Neural crest cell (in vitro differentiated cells): ENCODE measurements around the gene SMARCA2. TPM values are rescaled to one million over a fixed set of nuclear protein-coding genes. Genes with fewer than 3 reads are reported as not detected.

Experiments
- DNase-seq: peaks from one replicate; pipeline ENCODE4 v3.0.0; 2021; ENCODE audit warnings: low read depth, mixed read lengths, low spot score
- H3K27ac Mint-ChIP-seq: one replicate; pipeline ENCODE4 v1.8.0; 2021; ENCODE audit warnings: mild to moderate bottlenecking, mixed read lengths; ENCODE audit not compliant: unreplicated experiment
- H3K27me3 Mint-ChIP-seq: 2 replicates; pipeline ENCODE4 v1.8.0; 2021; ENCODE audit warnings: low read depth, mild to moderate bottlenecking, mixed read lengths
- H3K36me3 Mint-ChIP-seq: 2 replicates; pipeline ENCODE4 v1.8.0; 2021; ENCODE audit warnings: low read depth, mild to moderate bottlenecking, mixed read lengths
- H3K4me1 Mint-ChIP-seq: 2 replicates; pipeline ENCODE4 v1.8.0; 2021; ENCODE audit warnings: mixed read lengths
- H3K4me3 Mint-ChIP-seq: one replicate; pipeline ENCODE4 v1.8.0; 2021; ENCODE audit warnings: mild to moderate bottlenecking, mixed read lengths
- H3K9me3 Mint-ChIP-seq: 2 replicates; pipeline ENCODE4 v1.8.0; 2021; ENCODE audit warnings: mixed read lengths
- CTCF ChIP-seq: fragments of 200-600 bp; sonication (generic); conservative IDR thresholded peaks from 2 replicates; pipeline ENCODE4 v1.5.0; 2021; ENCODE audit warnings: antibody characterized with exemption, mild to moderate bottlenecking
- total RNA-seq: library from RNA; stranded (reverse); gene quantifications from 2 replicates; pipeline ENCODE4 v1.2.1, GENCODE V29; 2021

Gene SMARCA2
- total RNA-seq, 1 donor from 2014 or later, result 19.4 TPM

- Mint-ChIP-seq H3K27me3 (no peaks in the 10 kb centered on the region), H3K36me3 (peaks cover 5% of the 10 kb centered on the region), H3K4me3 (no peak overlapping the region), H3K9me3 (peaks cover 2% of the 10 kb centered on the region), H3K27ac (no peak overlapping the region), H3K4me1 (peaks cover 10% of the 10 kb centered on the region)
- no peak for DNase-seq
- no peak for TF ChIP-seq CTCF
These were observed 110.8 kb downstream of the SMARCA2 start for GRCh38 chr9:2125906-2126305.

GRCh38 chr9:2126331-2126803, 111.2 kb downstream of the SMARCA2 start:
- no peaks in the 10 kb centered on the region for H3K27me3 Mint-ChIP-seq
- peaks cover 10% of the 10 kb centered on the region for H3K4me1 Mint-ChIP-seq
- H3K4me3 Mint-ChIP-seq, result no peak overlapping the region
- DNase-seq, result no peak
- TF ChIP-seq CTCF, result no peak
- H3K36me3 Mint-ChIP-seq, result peaks cover 5% of the 10 kb centered on the region
- peaks cover 2% of the 10 kb centered on the region for H3K9me3 Mint-ChIP-seq
- no peak overlapping the region for H3K27ac Mint-ChIP-seq

GRCh38 chr9:2127486-2127885, 112.3 kb downstream of the SMARCA2 start:
- H3K27me3 Mint-ChIP-seq, result no peaks in the 10 kb centered on the region
- no peak overlapping the region for H3K4me3 Mint-ChIP-seq
- H3K9me3 Mint-ChIP-seq, result peaks cover 2% of the 10 kb centered on the region
- H3K4me1 Mint-ChIP-seq, result peaks cover 18% of the 10 kb centered on the region
- H3K27ac Mint-ChIP-seq, result no peak overlapping the region
- H3K36me3 Mint-ChIP-seq, result peaks cover 5% of the 10 kb centered on the region
- no peak for TF ChIP-seq CTCF
- no peak for DNase-seq

GRCh38 chr9:2128141-2128540, 113.0 kb downstream of the SMARCA2 start:
- Mint-ChIP-seq H3K27ac (no peak overlapping the region), H3K27me3 (no peaks in the 10 kb centered on the region), H3K36me3 (peaks cover 5% of the 10 kb centered on the region), H3K4me1 (peaks cover 18% of the 10 kb centered on the region), H3K4me3 (no peak overlapping the region), H3K9me3 (peaks cover 2% of the 10 kb centered on the region)
- DNase-seq, result no peak
- TF ChIP-seq CTCF, result no peak

GRCh38 chr9:2128618-2129017, 113.5 kb downstream of the SMARCA2 start:
- no peak overlapping the region for H3K4me3 Mint-ChIP-seq
- H3K36me3 Mint-ChIP-seq, result peaks cover 4% of the 10 kb centered on the region
- no peaks in the 10 kb centered on the region for H3K27me3 Mint-ChIP-seq
- peak overlapping the region; percentile 81 for H3K27ac Mint-ChIP-seq
- no peak for DNase-seq
- peaks cover 2% of the 10 kb centered on the region for H3K9me3 Mint-ChIP-seq
- TF ChIP-seq CTCF, result no peak
- H3K4me1 Mint-ChIP-seq, result peaks cover 23% of the 10 kb centered on the region

GRCh38 chr9:2130941-2131340, 115.8 kb downstream of the SMARCA2 start:
- Mint-ChIP-seq H3K36me3 (peaks cover 3% of the 10 kb centered on the region), H3K27me3 (no peaks in the 10 kb centered on the region), H3K27ac (peak overlapping the region; percentile 35), H3K4me1 (peaks cover 33% of the 10 kb centered on the region), H3K9me3 (peaks cover 4% of the 10 kb centered on the region), H3K4me3 (no peak overlapping the region)
- no peak for TF ChIP-seq CTCF
- DNase-seq, result no peak
